Gastroesophageal sphincter (tissue), 3 donors: ENCODE measurements around the gene LMCD1.

Source experiments
- EP300 ChIP-seq: sonication (generic); formaldehyde crosslinking; IDR thresholded peaks from one replicate; pipeline ENCODE4 v1.6.1; 2017; ENCODE audit warnings: antibody characterized with exemption, mild to moderate bottlenecking
- POLR2A ChIP-seq, 2 donors: fragments of 450-650 bp; IDR thresholded peaks; one replicate each; pipeline ENCODE4 v1.6.1; 2017; ENCODE audit warnings: antibody characterized with exemption in 2 of 2, mild to moderate bottlenecking in 2 of 2, moderate library complexity in 1 of 2
- TF ChIP-seq, protein P1 (sequence below), 4 experiments: fragments of 200-600 bp in 2 of 4; fragments of 450-650 bp in 2 of 4; sonication (generic) in 1 of 4; IDR thresholded peaks; one replicate each; pipeline ENCODE4 v1.5.1; 2017 to 2019; ENCODE audit warnings: antibody characterized with exemption in 4 of 4, mild to moderate bottlenecking in 2 of 4, moderate library complexity in 2 of 4

DNA sequence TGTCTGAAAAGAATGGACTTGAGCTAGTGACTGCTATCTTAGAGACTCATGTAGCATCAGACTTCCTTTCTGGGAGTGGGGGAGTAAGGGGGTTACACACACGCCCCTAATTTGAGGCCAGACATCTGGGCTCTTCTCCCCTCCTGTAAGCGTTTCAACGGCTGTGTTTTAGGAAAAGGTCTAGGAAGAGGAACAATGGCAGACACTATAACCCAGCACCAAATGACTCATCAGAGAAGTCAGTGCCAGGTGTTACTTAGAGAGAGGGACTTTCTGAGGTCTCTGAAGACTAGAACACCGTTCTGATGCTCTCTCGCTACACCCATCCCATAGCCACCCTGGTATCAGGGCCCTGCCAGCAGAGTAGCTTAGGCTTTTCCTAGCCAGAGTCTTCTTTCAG, 77.5 kb downstream of the LMCD1 start:
- TF ChIP-seq POLR2A (IDR thresholded peaks at IDR 0.05) = no peak
- TF ChIP-seq, protein P1, sequence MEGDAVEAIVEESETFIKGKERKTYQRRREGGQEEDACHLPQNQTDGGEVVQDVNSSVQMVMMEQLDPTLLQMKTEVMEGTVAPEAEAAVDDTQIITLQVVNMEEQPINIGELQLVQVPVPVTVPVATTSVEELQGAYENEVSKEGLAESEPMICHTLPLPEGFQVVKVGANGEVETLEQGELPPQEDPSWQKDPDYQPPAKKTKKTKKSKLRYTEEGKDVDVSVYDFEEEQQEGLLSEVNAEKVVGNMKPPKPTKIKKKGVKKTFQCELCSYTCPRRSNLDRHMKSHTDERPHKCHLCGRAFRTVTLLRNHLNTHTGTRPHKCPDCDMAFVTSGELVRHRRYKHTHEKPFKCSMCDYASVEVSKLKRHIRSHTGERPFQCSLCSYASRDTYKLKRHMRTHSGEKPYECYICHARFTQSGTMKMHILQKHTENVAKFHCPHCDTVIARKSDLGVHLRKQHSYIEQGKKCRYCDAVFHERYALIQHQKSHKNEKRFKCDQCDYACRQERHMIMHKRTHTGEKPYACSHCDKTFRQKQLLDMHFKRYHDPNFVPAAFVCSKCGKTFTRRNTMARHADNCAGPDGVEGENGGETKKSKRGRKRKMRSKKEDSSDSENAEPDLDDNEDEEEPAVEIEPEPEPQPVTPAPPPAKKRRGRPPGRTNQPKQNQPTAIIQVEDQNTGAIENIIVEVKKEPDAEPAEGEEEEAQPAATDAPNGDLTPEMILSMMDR (IDR thresholded peaks at IDR 0.05) = no peak
- TF ChIP-seq EP300 = no peak
